GM19455 (cell line): ENCODE data around the gene CHST11.
"Not testable (repeated sequence)": the region's sequence is repeated elsewhere in the genome, so short reads cannot be mapped to it uniquely, and the experiment has no call there.

Source experiments
- ATAC-seq: cut with Tn5 transposase; IDR thresholded peaks from one replicate; pipeline ENCODE4 v1.9.1; 2021; ENCODE audit not compliant: unreplicated experiment

Gene CHST11

GRCh38 chr12:104522985-104523722 lies 66.4 kb downstream of the CHST11 start:
- no peak for ATAC-seq

- ATAC-seq = no peak
Measured at GRCh38 chr12:104524034-104524832, 67.5 kb downstream of the CHST11 start.

- ATAC-seq = no peak
Measured at GRCh38 chr12:104526320-104526719, 69.6 kb downstream of the CHST11 start.

GRCh38 chr12:104526751-104527150 lies 70.0 kb downstream of the CHST11 start:
- ATAC-seq = no peak

GRCh38 chr12:104527653-104528052 lies 70.9 kb downstream of the CHST11 start:
- ATAC-seq = not testable (repeated sequence)

- ATAC-seq = no peak
Measured at GRCh38 chr12:104529130-104529874, 72.6 kb downstream of the CHST11 start.

- no peak for ATAC-seq
Measured at GRCh38 chr12:104532636-104533035, 75.9 kb downstream of the CHST11 start.

GRCh38 chr12:104533134-104533533 lies 76.4 kb downstream of the CHST11 start:
- no peak for ATAC-seq

- ATAC-seq = no peak
Measured at GRCh38 chr12:104534162-104534856, 77.6 kb downstream of the CHST11 start.

- no peak for ATAC-seq
Measured at GRCh38 chr12:104534857-104535248, 78.1 kb downstream of the CHST11 start.

GRCh38 chr12:104535369-104535768 lies 78.6 kb downstream of the CHST11 start:
- no peak for ATAC-seq

GRCh38 chr12:104536841-104537240 lies 80.1 kb downstream of the CHST11 start:
- ATAC-seq = no peak

- no peak for ATAC-seq
Measured at GRCh38 chr12:104538056-104538455, 81.3 kb downstream of the CHST11 start.

- ATAC-seq = no peak
Measured at GRCh38 chr12:104538891-104539462, 82.2 kb downstream of the CHST11 start.

GRCh38 chr12:104544836-104545235 lies 88.1 kb downstream of the CHST11 start:
- ATAC-seq = no peak

- ATAC-seq = no peak
Measured at GRCh38 chr12:104546575-104546974, 89.8 kb downstream of the CHST11 start.

GRCh38 chr12:104547235-104547634 lies 90.5 kb downstream of the CHST11 start:
- ATAC-seq = no peak

GRCh38 chr12:104549815-104550480 lies 93.2 kb downstream of the CHST11 start:
- ATAC-seq = no peak

- ATAC-seq = no peak
Measured at GRCh38 chr12:104551313-104551931, 94.7 kb downstream of the CHST11 start.

GRCh38 chr12:104553421-104553820 lies 96.7 kb downstream of the CHST11 start:
- no peak for ATAC-seq
